GM18498 (cell line): Measurements from ENCODE around the gene NET1.

Source experiments
- ATAC-seq: cut with Tn5 transposase; IDR thresholded peaks from one replicate; pipeline ENCODE4 v1.9.1; 2021; ENCODE audit warnings: mild to moderate bottlenecking, moderate library complexity; ENCODE audit not compliant: unreplicated experiment

The NET1 gene

GRCh38 chr10:5497948-5498730 lies 85.8 kb downstream of the NET1 start:
- no peak for ATAC-seq

GRCh38 chr10:5498791-5499492 lies 86.6 kb downstream of the NET1 start:
- ATAC-seq: no peak

- no peak for ATAC-seq
These were observed 87.3 kb downstream of the NET1 start, which contains the start of gene CALML5 for GRCh38 chr10:5499493-5500140. Gene CALML5 (minus strand): TSS chr10:5499570. CDS start chr10:5499438, 132 bp downstream.

- ATAC-seq: no peak
These were observed 87.9 kb downstream of the NET1 start for GRCh38 chr10:5500162-5500670.

GRCh38 chr10:5500910-5501309 lies 88.6 kb downstream of the NET1 start:
- no peak for ATAC-seq

GRCh38 chr10:5502061-5502521 lies 89.7 kb downstream of the NET1 start:
- ATAC-seq: no peak

- ATAC-seq: no peak
These were observed 90.5 kb downstream of the NET1 start for GRCh38 chr10:5502571-5503476.

- ATAC-seq: no peak
These were observed 91.1 kb downstream of the NET1 start for GRCh38 chr10:5503477-5503835.

GRCh38 chr10:5504146-5505072 lies 92.1 kb downstream of the NET1 start:
- ATAC-seq: no peak

GRCh38 chr10:5506246-5506645 lies 93.9 kb downstream of the NET1 start:
- no peak for ATAC-seq

- ATAC-seq: no peak
These were observed 94.6 kb downstream of the NET1 start for GRCh38 chr10:5506751-5507648.

- ATAC-seq: no peak
These were observed 95.3 kb downstream of the NET1 start for GRCh38 chr10:5507649-5508131.

- ATAC-seq: no peak
These were observed 95.8 kb downstream of the NET1 start for GRCh38 chr10:5508161-5508604.
